Measurements from ENCODE around the gene IBSP.

The IBSP gene

GRCh38 chr4:87849612-87850011 is 50.3 kb downstream of the IBSP start:
- Mint-ChIP-seq H3K4me1 (ENCODE audit: low read depth) (peaks cover 11% of the 10 kb centered on the region), H3K9me3 (no peaks in the 10 kb centered on the region), H3K4me3 (no peak overlapping the region), H3K27me3 (ENCODE audit: low read depth) (peaks cover 28% of the 10 kb centered on the region), H3K36me3 (ENCODE audit: low read depth) (no peaks in the 10 kb centered on the region), H3K27ac (no peak overlapping the region)

DNA sequence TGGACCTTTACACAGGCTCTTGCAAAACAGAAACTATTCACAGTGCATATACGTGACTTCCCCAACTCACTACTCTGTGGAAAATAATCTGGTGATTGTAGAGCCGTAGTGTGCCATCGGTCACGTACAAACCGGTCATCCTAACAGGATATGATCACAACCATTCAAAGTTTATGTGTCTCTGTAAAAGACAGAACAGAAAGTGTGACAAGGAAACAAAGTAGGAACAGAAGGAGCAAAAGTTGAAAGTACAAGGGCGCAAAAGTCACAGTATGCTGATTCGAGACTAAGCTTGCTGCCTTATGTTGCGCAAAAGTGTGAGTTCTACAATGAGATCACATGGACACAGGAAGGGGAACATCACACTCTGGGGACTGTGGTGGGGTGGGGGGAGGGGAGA is 52.0 kb downstream of the IBSP start:
- H3K27me3 Mint-ChIP-seq (ENCODE audit: low read depth), result peaks cover 22% of the 10 kb centered on the region
- no peak overlapping the region for H3K27ac Mint-ChIP-seq
- H3K4me3 Mint-ChIP-seq, result no peak overlapping the region
- peaks cover 11% of the 10 kb centered on the region for H3K4me1 Mint-ChIP-seq (ENCODE audit: low read depth)
- H3K9me3 Mint-ChIP-seq, result no peaks in the 10 kb centered on the region
- H3K36me3 Mint-ChIP-seq (ENCODE audit: low read depth), result no peaks in the 10 kb centered on the region

- Mint-ChIP-seq H3K27ac (no peak overlapping the region), H3K27me3 (ENCODE audit: low read depth) (peaks cover 24% of the 10 kb centered on the region), H3K4me3 (no peak overlapping the region), H3K36me3 (ENCODE audit: low read depth) (no peaks in the 10 kb centered on the region), H3K9me3 (no peaks in the 10 kb centered on the region), H3K4me1 (ENCODE audit: low read depth) (peaks cover 11% of the 10 kb centered on the region)
Measured at GRCh38 chr4:87851953-87852352, 52.6 kb downstream of the IBSP start.

DNA sequence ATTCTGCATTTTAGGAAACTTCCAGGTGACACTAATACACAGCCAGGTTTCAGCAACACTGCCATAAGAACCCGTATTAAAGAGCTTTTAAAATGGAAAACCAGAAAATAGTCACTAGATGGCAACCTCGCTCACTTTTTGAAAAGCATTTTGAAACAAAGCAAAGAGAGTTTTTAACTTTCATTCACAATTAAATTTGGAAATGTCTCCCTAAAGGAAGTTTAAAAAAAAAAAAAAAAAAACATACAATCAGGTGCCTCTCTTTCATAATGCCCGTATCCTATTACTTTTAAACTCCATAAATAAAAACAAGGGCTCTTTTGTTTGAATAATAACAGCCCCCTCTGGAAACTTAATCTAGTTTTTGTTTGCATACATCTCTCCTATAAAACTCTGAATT is 53.8 kb downstream of the IBSP start:
- no peak overlapping the region for H3K4me3 Mint-ChIP-seq
- no peaks in the 10 kb centered on the region for H3K36me3 Mint-ChIP-seq (ENCODE audit: low read depth)
- H3K27ac Mint-ChIP-seq, result no peak overlapping the region
- H3K9me3 Mint-ChIP-seq, result no peaks in the 10 kb centered on the region
- peaks cover 27% of the 10 kb centered on the region for H3K27me3 Mint-ChIP-seq (ENCODE audit: low read depth)
- peaks cover 11% of the 10 kb centered on the region for H3K4me1 Mint-ChIP-seq (ENCODE audit: low read depth)

- Mint-ChIP-seq H3K27me3 (ENCODE audit: low read depth) (peaks cover 31% of the 10 kb centered on the region), H3K36me3 (ENCODE audit: low read depth) (no peaks in the 10 kb centered on the region), H3K4me1 (ENCODE audit: low read depth) (peaks cover 9% of the 10 kb centered on the region), H3K4me3 (no peak overlapping the region), H3K27ac (no peak overlapping the region), H3K9me3 (no peaks in the 10 kb centered on the region)
Measured at GRCh38 chr4:87853891-87854290, 54.5 kb downstream of the IBSP start.

DNA sequence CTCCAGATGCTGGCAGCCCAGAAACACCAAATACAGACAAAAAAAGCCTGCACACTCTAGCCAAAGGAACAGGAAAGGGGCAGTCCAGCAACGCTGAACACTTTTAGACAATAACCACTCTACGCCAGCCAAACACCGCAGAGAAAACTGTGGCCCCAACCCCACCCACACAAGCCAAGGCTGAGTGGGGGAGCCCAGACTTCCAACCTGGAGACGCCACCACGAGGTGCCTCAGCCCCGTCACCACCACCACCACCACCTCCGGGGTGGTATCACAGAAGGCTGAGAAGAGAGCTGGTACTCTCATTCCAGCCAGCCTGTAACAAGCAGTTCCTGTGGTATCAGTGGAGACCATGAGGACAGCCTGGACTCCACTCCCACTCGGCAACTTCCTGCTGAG is 56.2 kb downstream of the IBSP start:
- no peak overlapping the region for H3K4me3 Mint-ChIP-seq
- peaks cover 32% of the 10 kb centered on the region for H3K27me3 Mint-ChIP-seq (ENCODE audit: low read depth)
- H3K27ac Mint-ChIP-seq, result no peak overlapping the region

DNA sequence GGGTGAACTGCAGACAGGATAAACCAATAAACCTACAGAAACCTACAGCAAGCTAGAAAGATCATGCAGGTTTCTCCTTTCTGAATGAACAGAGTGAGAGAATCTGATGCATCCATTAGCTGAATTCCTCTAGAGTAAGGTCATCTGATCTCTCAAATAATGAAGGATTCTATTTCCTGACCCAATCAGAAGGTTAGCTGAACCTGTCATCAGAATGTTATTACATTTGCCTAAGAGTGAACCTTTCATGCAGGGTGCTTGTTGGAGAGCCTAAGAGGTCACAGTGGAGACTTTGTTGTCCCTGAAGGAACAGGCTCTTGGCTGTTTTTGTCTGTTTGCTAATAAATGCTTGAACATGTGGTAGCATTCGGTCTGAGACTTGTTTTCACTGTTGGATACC is 57.5 kb downstream of the IBSP start:
- H3K9me3 Mint-ChIP-seq, result no peaks in the 10 kb centered on the region
- H3K4me3 Mint-ChIP-seq, result no peak overlapping the region
- no peaks in the 10 kb centered on the region for H3K4me1 Mint-ChIP-seq (ENCODE audit: low read depth)
- H3K36me3 Mint-ChIP-seq (ENCODE audit: low read depth), result no peaks in the 10 kb centered on the region
- H3K27ac Mint-ChIP-seq, result no peak overlapping the region
- H3K27me3 Mint-ChIP-seq (ENCODE audit: low read depth), result peaks cover 32% of the 10 kb centered on the region

More for the DNA sequence above, 56.2 kb downstream of the IBSP start:
- Mint-ChIP-seq H3K4me1 (ENCODE audit: low read depth) (no peaks in the 10 kb centered on the region), H3K36me3 (ENCODE audit: low read depth) (no peaks in the 10 kb centered on the region), H3K9me3 (no peaks in the 10 kb centered on the region)

- Mint-ChIP-seq H3K27me3 (ENCODE audit: low read depth) (peaks cover 32% of the 10 kb centered on the region), H3K4me3 (no peak overlapping the region), H3K9me3 (no peaks in the 10 kb centered on the region), H3K27ac (no peak overlapping the region), H3K4me1 (ENCODE audit: low read depth) (no peaks in the 10 kb centered on the region), H3K36me3 (ENCODE audit: low read depth) (no peaks in the 10 kb centered on the region)
Measured at GRCh38 chr4:87857789-87858188, 58.4 kb downstream of the IBSP start.

All from T-helper 1 cell treated with Interleukin-12 subunit alpha and Interleukin-12 subunit beta and Interleukin-4 antibody, amounts not matched to agents 30 μg/mL and 1 μg/mL, for 36 hours (primary cell).